ENCODE results near the gene NFIX. TPM values are rescaled to one million over a fixed set of nuclear protein-coding genes. Genes with fewer than 3 reads are reported as not detected.
A peak's percentile ranks its signal among the peaks of the same experiment; 100 is the strongest.

Gene NFIX
- total RNA-seq, 1 donor from 2014 or later = 146 TPM

DNA sequence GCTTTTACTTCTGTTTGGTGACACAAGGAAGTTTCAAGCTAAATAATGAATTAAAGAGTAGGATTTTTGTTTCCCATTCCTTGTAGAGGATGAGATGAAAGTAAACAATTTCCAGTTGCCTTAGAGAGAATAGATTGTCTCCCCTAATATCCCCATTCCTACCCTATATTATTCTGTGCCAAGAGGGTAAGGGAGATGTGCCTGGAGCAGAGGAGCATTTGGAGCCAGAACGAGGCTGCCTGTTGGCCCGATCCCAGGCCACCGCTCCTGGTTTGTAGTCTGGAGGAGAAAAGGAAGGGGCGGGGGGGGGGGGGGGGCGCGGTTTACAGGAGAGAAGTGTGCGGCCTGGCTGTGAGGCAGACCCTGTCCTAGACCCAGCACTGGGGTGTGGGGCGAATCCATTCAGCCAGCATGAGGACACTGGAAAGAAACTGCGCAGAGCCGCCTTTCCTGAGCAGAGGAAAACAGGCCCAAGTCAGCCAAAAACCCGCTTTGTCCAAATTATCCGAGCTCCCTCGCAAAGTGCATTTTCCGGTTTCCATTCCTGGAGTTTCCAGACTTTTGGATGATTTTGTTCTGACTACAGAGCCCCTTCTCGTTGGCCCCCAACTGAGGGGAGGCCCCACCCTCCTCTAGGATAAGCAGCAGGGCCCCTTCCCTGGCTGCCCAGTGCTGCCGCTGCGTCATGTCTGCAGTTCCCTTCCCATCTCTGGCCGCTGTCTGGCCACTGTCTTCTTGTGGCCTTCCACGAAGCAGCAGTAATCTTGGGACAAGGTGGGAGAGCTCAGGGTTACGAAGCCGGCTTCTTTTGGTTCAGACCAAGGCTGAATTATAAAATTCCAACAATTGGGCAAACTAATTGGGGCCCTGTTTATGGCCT is 23.0 kb downstream of the NFIX start:
- ATAC-seq = peak in 1 of 2 donors; percentile 11
- peaks cover 96% of the 10 kb centered on the region for H3K4me1 ChIP-seq
- H3K27ac ChIP-seq = peak overlapping the region; percentile 87
- H3K36me3 ChIP-seq = no peaks in the 10 kb centered on the region
- TF ChIP-seq, protein P1, sequence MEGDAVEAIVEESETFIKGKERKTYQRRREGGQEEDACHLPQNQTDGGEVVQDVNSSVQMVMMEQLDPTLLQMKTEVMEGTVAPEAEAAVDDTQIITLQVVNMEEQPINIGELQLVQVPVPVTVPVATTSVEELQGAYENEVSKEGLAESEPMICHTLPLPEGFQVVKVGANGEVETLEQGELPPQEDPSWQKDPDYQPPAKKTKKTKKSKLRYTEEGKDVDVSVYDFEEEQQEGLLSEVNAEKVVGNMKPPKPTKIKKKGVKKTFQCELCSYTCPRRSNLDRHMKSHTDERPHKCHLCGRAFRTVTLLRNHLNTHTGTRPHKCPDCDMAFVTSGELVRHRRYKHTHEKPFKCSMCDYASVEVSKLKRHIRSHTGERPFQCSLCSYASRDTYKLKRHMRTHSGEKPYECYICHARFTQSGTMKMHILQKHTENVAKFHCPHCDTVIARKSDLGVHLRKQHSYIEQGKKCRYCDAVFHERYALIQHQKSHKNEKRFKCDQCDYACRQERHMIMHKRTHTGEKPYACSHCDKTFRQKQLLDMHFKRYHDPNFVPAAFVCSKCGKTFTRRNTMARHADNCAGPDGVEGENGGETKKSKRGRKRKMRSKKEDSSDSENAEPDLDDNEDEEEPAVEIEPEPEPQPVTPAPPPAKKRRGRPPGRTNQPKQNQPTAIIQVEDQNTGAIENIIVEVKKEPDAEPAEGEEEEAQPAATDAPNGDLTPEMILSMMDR (IDR thresholded peaks at IDR 0.05) = no peak
- intact Hi-C loops (cut with DNase I) = no loop called here
- DNase-seq = no peak
- peak overlapping the region; percentile 33 for H3K4me3 ChIP-seq
- H3K9me3 ChIP-seq = no peaks in the 10 kb centered on the region
- peaks cover 14% of the 10 kb centered on the region for H3K27me3 ChIP-seq (ENCODE audit: low read depth)

GRCh38 chr19:13019332-13019731 is 24.1 kb downstream of the NFIX start:
- no peaks in the 10 kb centered on the region for H3K9me3 ChIP-seq
- peaks cover 96% of the 10 kb centered on the region for H3K4me1 ChIP-seq
- H3K4me3 ChIP-seq = no peak overlapping the region
- peak overlapping the region; percentile 87 for H3K27ac ChIP-seq
- no peak for ATAC-seq
- H3K27me3 ChIP-seq (ENCODE audit: low read depth) = peaks cover 6% of the 10 kb centered on the region
- H3K36me3 ChIP-seq = no peaks in the 10 kb centered on the region
- intact Hi-C loops (cut with DNase I) = no loop called here
- DNase-seq = no peak
- TF ChIP-seq, protein P1 (IDR thresholded peaks at IDR 0.05) = no peak

- H3K27ac ChIP-seq = peak overlapping the region; percentile 87
- TF ChIP-seq, protein P1 (IDR thresholded peaks at IDR 0.05) = no peak
- DNase-seq = no peak
- no peak overlapping the region for H3K4me3 ChIP-seq
- intact Hi-C loops (cut with DNase I) = no loop called here
- H3K36me3 ChIP-seq = no peaks in the 10 kb centered on the region
- no peaks in the 10 kb centered on the region for H3K27me3 ChIP-seq (ENCODE audit: low read depth)
- peaks cover 96% of the 10 kb centered on the region for H3K4me1 ChIP-seq
- no peaks in the 10 kb centered on the region for H3K9me3 ChIP-seq
- no peak for ATAC-seq
Observed at GRCh38 chr19:13020002-13020414, 24.7 kb downstream of the NFIX start.

GRCh38 chr19:13022111-13022858 is 27.0 kb downstream of the NFIX start:
- intact Hi-C loops (cut with DNase I) = no loop called here
- peak; percentile 49 for DNase-seq
- Histone ChIP-seq H3K36me3 (no peaks in the 10 kb centered on the region), H3K9me3 (no peaks in the 10 kb centered on the region), H3K4me1 (peaks cover 95% of the 10 kb centered on the region), H3K27ac (peak overlapping the region; percentile 87), H3K27me3 (ENCODE audit: low read depth) (no peaks in the 10 kb centered on the region), H3K4me3 (peak overlapping the region; percentile 55)
- TF ChIP-seq, protein P1 (IDR thresholded peaks at IDR 0.05) = no peak
- peak; percentile 22 to 27 for ATAC-seq

DNA sequence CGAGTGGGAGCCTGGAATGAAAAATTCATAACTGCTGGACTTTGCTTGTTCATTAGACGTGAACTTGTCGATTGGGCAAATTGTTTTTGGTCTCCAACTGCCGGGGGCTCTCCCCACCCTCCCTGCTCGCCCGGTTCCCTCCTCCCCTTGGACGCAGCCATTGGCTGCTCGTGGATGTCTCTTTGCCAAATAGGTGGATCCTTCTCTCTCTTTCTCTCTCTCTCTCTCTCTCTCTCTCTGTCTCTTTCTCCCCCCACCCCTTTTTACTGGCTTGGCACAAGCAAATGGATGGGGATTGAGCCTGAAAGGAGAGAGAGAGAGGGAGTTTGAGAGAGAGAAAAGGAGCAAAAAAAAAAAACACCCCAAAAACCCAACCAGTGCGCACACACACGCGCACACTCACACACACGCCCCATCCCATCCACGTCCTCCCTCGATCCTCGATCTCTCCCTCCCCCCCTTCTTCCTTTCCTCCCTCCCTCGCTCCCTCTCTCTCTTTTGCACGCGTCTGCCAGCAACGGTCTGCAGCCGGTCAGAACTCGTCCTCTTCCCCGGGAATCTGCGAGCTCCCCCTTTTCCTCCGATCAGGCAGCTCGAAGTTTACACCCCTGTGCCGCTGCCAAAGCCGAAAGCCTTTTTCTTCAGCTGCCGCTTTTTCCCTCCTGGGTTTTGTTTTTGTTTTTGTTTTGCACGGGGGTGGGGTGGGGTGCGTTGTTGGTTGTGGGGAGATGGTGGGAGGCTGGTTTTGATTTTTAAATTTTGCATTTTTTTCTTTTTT is 27.8 kb downstream of the NFIX start:
- Histone ChIP-seq H3K27me3 (ENCODE audit: low read depth) (no peaks in the 10 kb centered on the region), H3K4me3 (peak overlapping the region; percentile 55), H3K27ac (peak overlapping the region; percentile 87), H3K36me3 (no peaks in the 10 kb centered on the region), H3K9me3 (no peaks in the 10 kb centered on the region), H3K4me1 (peaks cover 95% of the 10 kb centered on the region)
- intact Hi-C loops (cut with DNase I) = no loop called here
- DNase-seq = peak; percentile 78
- ATAC-seq = peak; percentile 74 to 80
- TF ChIP-seq, protein P1 (IDR thresholded peaks at IDR 0.05) = no peak
